ENCODE results near the gene PRAMEF15. TPM values are rescaled to one million over a fixed set of nuclear protein-coding genes. Genes with fewer than 3 reads are reported as not detected.
"Not testable (repeated sequence)": the region's sequence is repeated elsewhere in the genome, so short reads cannot be mapped to it uniquely, and the experiment has no call there.

The PRAMEF15 gene
- not detected for polyA plus RNA-seq (2013)

GRCh38 chr1:13315281-13315680 is at the start of gene PRAMEF15:
PRAMEF15 (plus strand) TSS chr1:13315581; CDS start chr1:13318408, 2,827 bp downstream.
- H3K4me1 ChIP-seq (ENCODE audit: control extremely low read depth in 1 of 4, control insufficient read depth in 4 of 4, insufficient read depth in 4 of 4, low read length in 3 of 4); H3K4me3 ChIP-seq (ENCODE audit: control insufficient read depth in 1 of 7, extremely low read depth in 1 of 7, insufficient read depth in 4 of 7, low read depth in 2 of 7, low read length in 6 of 7); H3K36me3 ChIP-seq (ENCODE audit: control insufficient read depth in 4 of 4, insufficient read depth in 4 of 4, low read length in 3 of 4); H3K27me3 ChIP-seq (replicated peaks in 2 of 5; ENCODE audit: control insufficient read depth in 4 of 5, insufficient read depth in 5 of 5, low read length in 4 of 5); H3K27ac ChIP-seq (ENCODE audit: insufficient read depth in 1 of 2, low read depth in 1 of 2, low read length in 2 of 2, poor library complexity in 1 of 2, severe bottlenecking in 2 of 2); CTCF ChIA-PET; DNase-seq; H3K9me3 ChIP-seq (ENCODE audit: control extremely low read depth in 1 of 5, control insufficient read depth in 4 of 5, insufficient read depth in 2 of 5, low read depth in 1 of 5, low read length in 4 of 5): not testable (repeated sequence)
- WGBS (ENCODE audit: insufficient coverage), result no CpG with 5 or more reads among the region's 4 CpGs
- POLR2A ChIA-PET, result interaction anchor here (0.5 kb wide), 1 partner anchor 91 kb away, joined by 3 read pairs; no protein-coding TSS in a partner anchor

GRCh38 chr1:13277016-13277415 is 38.4 kb upstream of the PRAMEF15 start:
- H3K27ac ChIP-seq (ENCODE audit: insufficient read depth in 1 of 2, low read depth in 1 of 2, low read length in 2 of 2, poor library complexity in 1 of 2, severe bottlenecking in 2 of 2); POLR2A ChIA-PET; H3K4me1 ChIP-seq (ENCODE audit: control extremely low read depth in 1 of 4, control insufficient read depth in 4 of 4, insufficient read depth in 4 of 4, low read length in 3 of 4); H3K36me3 ChIP-seq (ENCODE audit: control insufficient read depth in 4 of 4, insufficient read depth in 4 of 4, low read length in 3 of 4); H3K4me3 ChIP-seq (ENCODE audit: control insufficient read depth in 1 of 7, extremely low read depth in 1 of 7, insufficient read depth in 4 of 7, low read depth in 2 of 7, low read length in 6 of 7); DNase-seq; H3K9me3 ChIP-seq (ENCODE audit: control extremely low read depth in 1 of 5, control insufficient read depth in 4 of 5, insufficient read depth in 2 of 5, low read depth in 1 of 5, low read length in 4 of 5); CTCF ChIA-PET; H3K27me3 ChIP-seq (replicated peaks in 2 of 5; ENCODE audit: control insufficient read depth in 4 of 5, insufficient read depth in 5 of 5, low read length in 4 of 5): not testable (repeated sequence)
- no CpG with 5 or more reads among the region's 6 CpGs for WGBS (ENCODE audit: insufficient coverage)

GRCh38 chr1:13279617-13280016 is 35.8 kb upstream of the PRAMEF15 start:
- H3K4me1 ChIP-seq (ENCODE audit: control extremely low read depth in 1 of 4, control insufficient read depth in 4 of 4, insufficient read depth in 4 of 4, low read length in 3 of 4); H3K36me3 ChIP-seq (ENCODE audit: control insufficient read depth in 4 of 4, insufficient read depth in 4 of 4, low read length in 3 of 4); H3K27ac ChIP-seq (ENCODE audit: insufficient read depth in 1 of 2, low read depth in 1 of 2, low read length in 2 of 2, poor library complexity in 1 of 2, severe bottlenecking in 2 of 2); DNase-seq; H3K4me3 ChIP-seq (ENCODE audit: control insufficient read depth in 1 of 7, extremely low read depth in 1 of 7, insufficient read depth in 4 of 7, low read depth in 2 of 7, low read length in 6 of 7); H3K27me3 ChIP-seq (replicated peaks in 2 of 5; ENCODE audit: control insufficient read depth in 4 of 5, insufficient read depth in 5 of 5, low read length in 4 of 5); CTCF ChIA-PET; POLR2A ChIA-PET; H3K9me3 ChIP-seq (ENCODE audit: control extremely low read depth in 1 of 5, control insufficient read depth in 4 of 5, insufficient read depth in 2 of 5, low read depth in 1 of 5, low read length in 4 of 5): not testable (repeated sequence)
- whole genome bisulfite sequencing (ENCODE audit: insufficient coverage), result 80% methylated on average over 1 of the region's 3 CpGs

- DNase-seq; H3K36me3 ChIP-seq (ENCODE audit: control insufficient read depth in 4 of 4, insufficient read depth in 4 of 4, low read length in 3 of 4); H3K4me1 ChIP-seq (ENCODE audit: control extremely low read depth in 1 of 4, control insufficient read depth in 4 of 4, insufficient read depth in 4 of 4, low read length in 3 of 4); H3K27ac ChIP-seq (ENCODE audit: insufficient read depth in 1 of 2, low read depth in 1 of 2, low read length in 2 of 2, poor library complexity in 1 of 2, severe bottlenecking in 2 of 2); POLR2A ChIA-PET; CTCF ChIA-PET; H3K4me3 ChIP-seq (ENCODE audit: control insufficient read depth in 1 of 7, extremely low read depth in 1 of 7, insufficient read depth in 4 of 7, low read depth in 2 of 7, low read length in 6 of 7); H3K9me3 ChIP-seq (ENCODE audit: control extremely low read depth in 1 of 5, control insufficient read depth in 4 of 5, insufficient read depth in 2 of 5, low read depth in 1 of 5, low read length in 4 of 5); H3K27me3 ChIP-seq (replicated peaks in 2 of 5; ENCODE audit: control insufficient read depth in 4 of 5, insufficient read depth in 5 of 5, low read length in 4 of 5): not testable (repeated sequence)
- no CpG with 5 or more reads among the region's 1 CpG for WGBS (ENCODE audit: insufficient coverage)
Measured at GRCh38 chr1:13285037-13285436, 30.3 kb upstream of the PRAMEF15 start, which contains the start of gene PRAMEF8. PRAMEF8 (minus strand) TSS chr1:13285137; CDS start chr1:13284091, 1,046 bp downstream.

- CTCF ChIA-PET; H3K4me3 ChIP-seq (ENCODE audit: control insufficient read depth in 1 of 7, extremely low read depth in 1 of 7, insufficient read depth in 4 of 7, low read depth in 2 of 7, low read length in 6 of 7); H3K27me3 ChIP-seq (replicated peaks in 2 of 5; ENCODE audit: control insufficient read depth in 4 of 5, insufficient read depth in 5 of 5, low read length in 4 of 5); H3K36me3 ChIP-seq (ENCODE audit: control insufficient read depth in 4 of 4, insufficient read depth in 4 of 4, low read length in 3 of 4); H3K27ac ChIP-seq (ENCODE audit: insufficient read depth in 1 of 2, low read depth in 1 of 2, low read length in 2 of 2, poor library complexity in 1 of 2, severe bottlenecking in 2 of 2); POLR2A ChIA-PET; DNase-seq; H3K9me3 ChIP-seq (ENCODE audit: control extremely low read depth in 1 of 5, control insufficient read depth in 4 of 5, insufficient read depth in 2 of 5, low read depth in 1 of 5, low read length in 4 of 5); H3K4me1 ChIP-seq (ENCODE audit: control extremely low read depth in 1 of 4, control insufficient read depth in 4 of 4, insufficient read depth in 4 of 4, low read length in 3 of 4): not testable (repeated sequence)
- no CpG with 5 or more reads among the region's 3 CpGs for WGBS (ENCODE audit: insufficient coverage)
Measured at GRCh38 chr1:13289030-13289429, 26.4 kb upstream of the PRAMEF15 start.

- H3K27ac ChIP-seq (ENCODE audit: insufficient read depth in 1 of 2, low read depth in 1 of 2, low read length in 2 of 2, poor library complexity in 1 of 2, severe bottlenecking in 2 of 2); CTCF ChIA-PET; H3K36me3 ChIP-seq (ENCODE audit: control insufficient read depth in 4 of 4, insufficient read depth in 4 of 4, low read length in 3 of 4); DNase-seq; H3K27me3 ChIP-seq (replicated peaks in 2 of 5; ENCODE audit: control insufficient read depth in 4 of 5, insufficient read depth in 5 of 5, low read length in 4 of 5); H3K9me3 ChIP-seq (ENCODE audit: control extremely low read depth in 1 of 5, control insufficient read depth in 4 of 5, insufficient read depth in 2 of 5, low read depth in 1 of 5, low read length in 4 of 5); H3K4me3 ChIP-seq (ENCODE audit: control insufficient read depth in 1 of 7, extremely low read depth in 1 of 7, insufficient read depth in 4 of 7, low read depth in 2 of 7, low read length in 6 of 7); POLR2A ChIA-PET; H3K4me1 ChIP-seq (ENCODE audit: control extremely low read depth in 1 of 4, control insufficient read depth in 4 of 4, insufficient read depth in 4 of 4, low read length in 3 of 4): not testable (repeated sequence)
- no CpG with 5 or more reads among the region's 5 CpGs for WGBS (ENCODE audit: insufficient coverage)
Measured at GRCh38 chr1:13297216-13297931, 18.0 kb upstream of the PRAMEF15 start.

GRCh38 chr1:13298699-13299098 is 16.7 kb upstream of the PRAMEF15 start:
- CTCF ChIA-PET; H3K36me3 ChIP-seq (ENCODE audit: control insufficient read depth in 4 of 4, insufficient read depth in 4 of 4, low read length in 3 of 4); POLR2A ChIA-PET; DNase-seq; H3K4me1 ChIP-seq (ENCODE audit: control extremely low read depth in 1 of 4, control insufficient read depth in 4 of 4, insufficient read depth in 4 of 4, low read length in 3 of 4); H3K9me3 ChIP-seq (ENCODE audit: control extremely low read depth in 1 of 5, control insufficient read depth in 4 of 5, insufficient read depth in 2 of 5, low read depth in 1 of 5, low read length in 4 of 5); H3K4me3 ChIP-seq (ENCODE audit: control insufficient read depth in 1 of 7, extremely low read depth in 1 of 7, insufficient read depth in 4 of 7, low read depth in 2 of 7, low read length in 6 of 7); H3K27me3 ChIP-seq (replicated peaks in 2 of 5; ENCODE audit: control insufficient read depth in 4 of 5, insufficient read depth in 5 of 5, low read length in 4 of 5); H3K27ac ChIP-seq (ENCODE audit: insufficient read depth in 1 of 2, low read depth in 1 of 2, low read length in 2 of 2, poor library complexity in 1 of 2, severe bottlenecking in 2 of 2): not testable (repeated sequence)
- no CpG with 5 or more reads among the region's 27 CpGs for WGBS (ENCODE audit: insufficient coverage)

Measured in common myeloid progenitor, CD34-positive (primary cell).